Natural killer cell (primary cell): ENCODE results near the gene TMEM171. TPM values are rescaled to one million over a fixed set of nuclear protein-coding genes. Genes with fewer than 3 reads are reported as not detected.

Source experiments
- ATAC-seq, 3 donors: fragments of 150-1000 bp in 2 of 3; fragments of 200-7000 bp in 1 of 3; cut with Tn5 transposase; 1 replicate in 1 of 3; 2 replicates in 2 of 3; pipeline ENCODE4 v1.10.0; 2021; ENCODE audit warnings: mild to moderate bottlenecking in 2 of 3, moderate library complexity in 2 of 3
- DNase-seq, 2 donors: peaks; one replicate each; pipeline versions ENCODE4 v3.0.0 to v3.0.0-alpha.2; 2013 to 2021; ENCODE audit warnings: mixed read lengths in 1 of 2
- H3K27ac ChIP-seq: one replicate; pipeline ENCODE4 v1.5.1; 2013; ENCODE audit warnings: mild to moderate bottlenecking, low read length
- H3K27me3 ChIP-seq: one replicate; pipeline ENCODE4 v1.6.1; 2013; ENCODE audit warnings: low read length; ENCODE audit not compliant: control insufficient read depth, insufficient read depth
- H3K36me3 ChIP-seq: one replicate; pipeline ENCODE4 v1.6.1; 2013; ENCODE audit warnings: low read length; ENCODE audit not compliant: control insufficient read depth, insufficient read depth
- H3K4me1 ChIP-seq: one replicate; pipeline ENCODE4 v1.6.1; 2013; ENCODE audit warnings: low read length; ENCODE audit not compliant: control insufficient read depth, insufficient read depth
- H3K4me3 ChIP-seq: one replicate; pipeline ENCODE4 v1.5.1; 2013; ENCODE audit warnings: low read length
- H3K9me3 ChIP-seq: one replicate; pipeline ENCODE4 v1.6.1; 2013; ENCODE audit warnings: low read length; ENCODE audit not compliant: control insufficient read depth, insufficient read depth
- H3K27ac Mint-ChIP-seq, 2 donors: one replicate each; pipeline ENCODE4 v1.8.0; 2022; ENCODE audit warnings: mild to moderate bottlenecking in 2 of 2, mixed read lengths in 2 of 2, moderate library complexity in 1 of 2
- H3K27me3 Mint-ChIP-seq, 2 donors: one replicate each; pipeline ENCODE4 v1.8.0; 2022; ENCODE audit warnings: low read depth in 2 of 2, mixed read lengths in 2 of 2
- H3K36me3 Mint-ChIP-seq: one replicate; pipeline ENCODE4 v1.8.0; 2022; ENCODE audit warnings: mixed read lengths
- H3K4me1 Mint-ChIP-seq, 2 donors: one replicate each; pipeline ENCODE4 v1.8.0; 2022; ENCODE audit warnings: mixed read lengths in 2 of 2
- H3K4me3 Mint-ChIP-seq: one replicate; pipeline ENCODE4 v1.8.0; 2022; ENCODE audit warnings: mild to moderate bottlenecking, moderate library complexity, mixed read lengths
- H3K9me3 Mint-ChIP-seq, 2 donors: one replicate each; pipeline ENCODE4 v1.8.0; 2022; ENCODE audit warnings: mixed read lengths in 2 of 2
- WGBS: methylation state at CpG from one replicate; pipeline ENCODE4 v1.1.7; 2013; ENCODE audit warnings: missing lambda C conversion rate; ENCODE audit not compliant: insufficient coverage; 5-methylcytosine and 5-hydroxymethylcytosine counted together
- intact Hi-C: fragments of 100-400 bp; cut with micrococcal nuclease; formaldehyde crosslinking; loops from one replicate; pipeline ENCODE4 v1.14.2; 2022
- total RNA-seq, 4 donors: library from RNA; stranded (reverse); fragments of 120-200 nt in 1 of 4; gene quantifications; one replicate each; pipeline versions ENCODE4 v1.2.3 to v1.2.4, GENCODE V29; 2013 to 2022
- TF ChIP-seq, protein P1 (sequence below): fragments of 200-600 bp; IDR thresholded peaks from one replicate; pipeline ENCODE4 v1.8.0; 2022; ENCODE audit warnings: antibody characterized with exemption

TMEM171 gene, protein sequence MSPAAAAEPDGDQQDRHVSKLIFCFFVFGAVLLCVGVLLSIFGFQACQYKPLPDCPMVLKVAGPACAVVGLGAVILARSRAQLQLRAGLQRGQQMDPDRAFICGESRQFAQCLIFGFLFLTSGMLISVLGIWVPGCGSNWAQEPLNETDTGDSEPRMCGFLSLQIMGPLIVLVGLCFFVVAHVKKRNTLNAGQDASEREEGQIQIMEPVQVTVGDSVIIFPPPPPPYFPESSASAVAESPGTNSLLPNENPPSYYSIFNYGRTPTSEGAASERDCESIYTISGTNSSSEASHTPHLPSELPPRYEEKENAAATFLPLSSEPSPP
- 1 to 10 TPM in 1 of 3 donors, under 1 TPM in 2; 0.42 to 2.1 (median 0.88) TPM for total RNA-seq
- 1.6 TPM for total RNA-seq (2013)

DNA sequence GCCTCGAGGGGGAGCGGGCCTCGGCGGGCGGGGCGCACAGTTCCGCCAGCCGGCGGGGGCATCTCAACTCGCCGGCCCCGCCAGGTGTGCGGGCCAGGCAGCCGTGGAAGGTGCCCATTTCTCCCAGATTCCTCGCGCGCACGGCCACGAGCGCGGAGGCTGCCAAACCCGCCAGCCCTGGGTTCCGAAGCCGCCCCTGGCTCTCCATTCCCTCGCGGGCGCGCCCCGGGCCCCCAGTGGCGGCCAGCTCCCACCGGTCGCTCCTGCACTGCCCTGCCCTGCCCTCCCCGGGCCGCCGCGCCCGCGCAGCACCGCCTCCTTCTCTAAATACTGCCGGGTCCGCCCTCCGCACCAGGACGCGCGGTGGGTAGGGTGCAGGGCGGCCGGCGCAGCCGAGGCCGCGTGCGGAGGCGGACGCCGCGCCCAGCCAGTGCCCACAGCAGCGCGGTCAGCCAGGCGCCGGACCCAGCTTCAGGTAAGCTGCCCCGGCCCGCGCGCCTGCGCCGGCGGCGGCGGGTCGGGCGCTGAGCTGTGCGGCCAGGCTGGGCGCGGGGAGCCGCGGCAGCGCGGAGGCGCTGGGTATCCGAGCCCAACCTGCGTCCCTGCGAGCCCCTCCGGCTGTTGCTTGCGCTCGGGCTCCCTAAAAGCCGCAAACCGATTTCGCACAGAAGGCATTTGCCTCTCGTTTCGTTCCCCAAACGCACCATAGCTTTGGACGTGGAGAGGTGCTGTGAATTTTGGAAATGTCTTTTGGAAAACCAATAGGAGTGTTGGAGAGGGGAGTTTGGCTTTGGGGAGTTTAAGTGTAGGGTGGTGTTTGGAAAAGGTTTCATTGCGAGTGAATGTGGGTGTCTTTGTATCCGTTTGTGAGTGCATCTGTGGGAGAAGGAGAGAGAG, at the start of gene TMEM171:
TSS of gene TMEM171 (plus strand) at position 354 of the 897 bp plus-strand sequence. CDS start 2,799 bp downstream, outside the sequence.
- Histone ChIP-seq H3K9me3 (no peaks in the 10 kb centered on the region), H3K4me3 (peak within 1 kb of the TSS; percentile 24), H3K36me3 (no peaks in the 10 kb centered on the region), H3K27ac (no peak within 1 kb of the TSS), H3K4me1 (peaks cover 35% of the 10 kb centered on the region), H3K27me3 (peaks cover 18% of the 10 kb centered on the region)
- TF ChIP-seq, protein P1, sequence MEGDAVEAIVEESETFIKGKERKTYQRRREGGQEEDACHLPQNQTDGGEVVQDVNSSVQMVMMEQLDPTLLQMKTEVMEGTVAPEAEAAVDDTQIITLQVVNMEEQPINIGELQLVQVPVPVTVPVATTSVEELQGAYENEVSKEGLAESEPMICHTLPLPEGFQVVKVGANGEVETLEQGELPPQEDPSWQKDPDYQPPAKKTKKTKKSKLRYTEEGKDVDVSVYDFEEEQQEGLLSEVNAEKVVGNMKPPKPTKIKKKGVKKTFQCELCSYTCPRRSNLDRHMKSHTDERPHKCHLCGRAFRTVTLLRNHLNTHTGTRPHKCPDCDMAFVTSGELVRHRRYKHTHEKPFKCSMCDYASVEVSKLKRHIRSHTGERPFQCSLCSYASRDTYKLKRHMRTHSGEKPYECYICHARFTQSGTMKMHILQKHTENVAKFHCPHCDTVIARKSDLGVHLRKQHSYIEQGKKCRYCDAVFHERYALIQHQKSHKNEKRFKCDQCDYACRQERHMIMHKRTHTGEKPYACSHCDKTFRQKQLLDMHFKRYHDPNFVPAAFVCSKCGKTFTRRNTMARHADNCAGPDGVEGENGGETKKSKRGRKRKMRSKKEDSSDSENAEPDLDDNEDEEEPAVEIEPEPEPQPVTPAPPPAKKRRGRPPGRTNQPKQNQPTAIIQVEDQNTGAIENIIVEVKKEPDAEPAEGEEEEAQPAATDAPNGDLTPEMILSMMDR: no peak
- peak within 1 kb of the TSS in 1 of 2 donors; percentile 67 for H3K27ac Mint-ChIP-seq
- peak within 1 kb of the TSS; percentile 68 for H3K4me3 Mint-ChIP-seq
- DNase-seq: no peak
- H3K27me3 Mint-ChIP-seq: peaks cover 40 to 47% of the 10 kb centered on the region in 2 donors
- WGBS: 2% methylated on average over 94 of the region's 94 CpGs
- no peaks in the 10 kb centered on the region for H3K36me3 Mint-ChIP-seq
- no peaks in the 10 kb centered on the region for H3K9me3 Mint-ChIP-seq
- intact Hi-C loops: no loop called here
- peak; percentile 49 to 78 (median 70) for ATAC-seq
- H3K4me1 Mint-ChIP-seq: peaks cover 22 to 31% of the 10 kb centered on the region in 2 donors

DNA sequence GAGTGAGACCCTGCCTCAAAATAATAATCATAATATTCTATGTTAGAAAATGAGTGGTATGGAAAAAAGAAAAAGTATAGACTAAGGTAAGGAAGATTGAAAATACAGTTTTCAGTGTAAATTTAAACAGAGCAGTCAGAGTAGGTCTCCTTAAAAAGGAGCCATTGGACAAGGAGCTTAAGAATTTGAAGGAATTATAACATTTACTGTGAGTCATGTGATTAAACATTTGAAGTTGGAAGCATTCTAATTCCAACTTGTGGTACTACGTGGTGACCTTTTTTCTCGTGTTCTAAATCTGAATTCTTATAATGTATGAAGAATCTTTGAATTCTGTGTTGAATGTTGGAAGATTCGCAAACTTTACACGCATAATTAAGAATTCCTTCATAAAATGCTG, 39.3 kb upstream of the TMEM171 start:
- no peak for ATAC-seq
- no peaks in the 10 kb centered on the region for H3K36me3 Mint-ChIP-seq
- H3K27me3 Mint-ChIP-seq: no peaks in the 10 kb centered on the region
- WGBS: 97% methylated on average over 4 of the region's 4 CpGs
- H3K4me1 Mint-ChIP-seq: no peaks in the 10 kb centered on the region
- no peak overlapping the region for H3K27ac ChIP-seq
- DNase-seq: no peak
- H3K27me3 ChIP-seq: no peaks in the 10 kb centered on the region
- TF ChIP-seq, protein P1: no peak
- peaks cover 7% of the 10 kb centered on the region for H3K36me3 ChIP-seq
- intact Hi-C loops: loop anchor here (5.0 kb wide), 1 partner anchor 456 kb away; no protein-coding TSS in a partner anchor
- no peaks in the 10 kb centered on the region for H3K4me1 ChIP-seq
- H3K9me3 ChIP-seq: no peaks in the 10 kb centered on the region
- H3K9me3 Mint-ChIP-seq: no peaks in the 10 kb centered on the region
- no peak overlapping the region for H3K4me3 Mint-ChIP-seq
- H3K27ac Mint-ChIP-seq: no peak overlapping the region
- H3K4me3 ChIP-seq: no peak overlapping the region

DNA sequence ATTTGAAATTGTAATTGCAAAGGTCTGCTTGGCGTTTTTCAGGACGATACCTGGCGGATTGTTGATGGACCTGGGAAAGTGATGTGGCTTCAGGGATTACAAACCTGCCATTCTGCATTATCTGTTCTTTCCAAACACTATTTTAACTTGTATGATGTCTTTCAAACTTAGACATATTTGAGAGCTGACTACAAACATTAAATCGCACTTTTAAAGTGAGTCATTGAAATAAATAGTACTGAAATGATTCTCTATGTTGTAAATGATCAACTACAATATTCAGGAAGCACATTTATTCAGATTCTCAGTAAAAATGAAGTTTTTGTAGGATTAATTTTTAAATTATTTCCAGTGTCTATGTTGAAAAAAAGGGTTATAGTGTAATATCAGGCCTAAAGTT, 32.3 kb upstream of the TMEM171 start:
- TF ChIP-seq, protein P1: no peak
- no peaks in the 10 kb centered on the region for H3K4me1 ChIP-seq
- Mint-ChIP-seq H3K4me1 (no peaks in the 10 kb centered on the region), H3K27ac (no peak overlapping the region), H3K9me3 (no peaks in the 10 kb centered on the region), H3K36me3 (peaks cover 7% of the 10 kb centered on the region), H3K27me3 (no peaks in the 10 kb centered on the region), H3K4me3 (no peak overlapping the region)
- no peak overlapping the region for H3K27ac ChIP-seq
- H3K9me3 ChIP-seq: no peaks in the 10 kb centered on the region
- no peak overlapping the region for H3K4me3 ChIP-seq
- intact Hi-C loops: no loop called here
- 93% methylated on average over 3 of the region's 4 CpGs for WGBS
- no peak for ATAC-seq
- no peaks in the 10 kb centered on the region for H3K27me3 ChIP-seq
- H3K36me3 ChIP-seq: no peaks in the 10 kb centered on the region
- DNase-seq: no peak
